Stimulated activated naive B cell treated with anti-CD40 and anti-IgM and Interleukin-4, amounts not matched to agents 10 μg/mL and 1 μg/mL and 100 μg/mL, for 72 hours (primary cell): ENCODE measurements around the gene SF3A1.

Experiments
- ATAC-seq, 2 donors: fragments of 150-1000 bp; cut with Tn5 transposase; replicated peaks; 2 replicates each; pipeline ENCODE4 v1.10.0; 2021; ENCODE audit warnings: moderate library complexity in 1 of 2
- DNase-seq: peaks from one replicate; pipeline ENCODE4 v3.0.0; 2021
- H3K27ac Mint-ChIP-seq: one replicate; pipeline ENCODE4 v1.8.0; 2022; ENCODE audit warnings: mild to moderate bottlenecking, mixed read lengths
- H3K27me3 Mint-ChIP-seq, 2 donors: one replicate each; pipeline ENCODE4 v1.8.0; 2022; ENCODE audit warnings: mixed read lengths in 2 of 2
- H3K36me3 Mint-ChIP-seq, 2 donors: one replicate each; pipeline ENCODE4 v1.8.0; 2022; ENCODE audit warnings: mixed read lengths in 2 of 2, mild to moderate bottlenecking in 1 of 2
- H3K4me1 Mint-ChIP-seq, 2 donors: one replicate each; pipeline ENCODE4 v1.8.0; 2022; ENCODE audit warnings: mixed read lengths in 2 of 2, mild to moderate bottlenecking in 1 of 2
- H3K4me3 Mint-ChIP-seq, 2 donors: one replicate each; pipeline ENCODE4 v1.8.0; 2022; ENCODE audit warnings: mild to moderate bottlenecking in 2 of 2, mixed read lengths in 2 of 2, moderate library complexity in 1 of 2
- H3K9me3 Mint-ChIP-seq, 2 donors: one replicate each; pipeline ENCODE4 v1.8.0; 2022; ENCODE audit warnings: mixed read lengths in 2 of 2, mild to moderate bottlenecking in 1 of 2

Gene SF3A1

GRCh38 chr22:30305906-30306626 lies 50.6 kb downstream of the SF3A1 start:
- Mint-ChIP-seq H3K27me3 (no peaks in the 10 kb centered on the region), H3K36me3 (peaks cover 14 to 39% of the 10 kb centered on the region in 2 donors), H3K4me1 (peaks cover 88 to 100% of the 10 kb centered on the region in 2 donors), H3K27ac (peak overlapping the region; percentile 95), H3K4me3 (peak overlapping the region; percentile 58 to 75), H3K9me3 (no peaks in the 10 kb centered on the region)
- no peak for DNase-seq
- ATAC-seq: no peak

- Mint-ChIP-seq H3K27ac (peak overlapping the region; percentile 95), H3K27me3 (no peaks in the 10 kb centered on the region), H3K9me3 (no peaks in the 10 kb centered on the region), H3K4me3 (peak overlapping the region; percentile 58 to 75), H3K4me1 (peaks cover 86 to 100% of the 10 kb centered on the region in 2 donors), H3K36me3 (peaks cover 18 to 40% of the 10 kb centered on the region in 2 donors)
- DNase-seq (peak; percentile 56), ATAC-seq (peak; percentile 60 to 68)
These were observed 51.2 kb downstream of the SF3A1 start for GRCh38 chr22:30305519-30305905.

- peaks cover 18 to 42% of the 10 kb centered on the region in 2 donors for H3K36me3 Mint-ChIP-seq
- ATAC-seq (peak; percentile 70 to 78), DNase-seq (no peak)
- peaks cover 78 to 93% of the 10 kb centered on the region in 2 donors for H3K4me1 Mint-ChIP-seq
- H3K4me3 Mint-ChIP-seq: peak overlapping the region; percentile 58 to 75
- H3K27ac Mint-ChIP-seq: peak overlapping the region; percentile 95
- H3K27me3 Mint-ChIP-seq: no peaks in the 10 kb centered on the region
- no peaks in the 10 kb centered on the region for H3K9me3 Mint-ChIP-seq
These were observed 52.0 kb downstream of the SF3A1 start for GRCh38 chr22:30304495-30305244.

GRCh38 chr22:30302810-30303138 lies 53.9 kb downstream of the SF3A1 start:
- ATAC-seq (no peak), DNase-seq (no peak)
- Mint-ChIP-seq H3K36me3 (peaks cover 23 to 51% of the 10 kb centered on the region in 2 donors), H3K27ac (peak overlapping the region; percentile 95), H3K4me3 (peak overlapping the region; percentile 46 to 63), H3K4me1 (peaks cover 72 to 91% of the 10 kb centered on the region in 2 donors), H3K9me3 (no peaks in the 10 kb centered on the region), H3K27me3 (no peaks in the 10 kb centered on the region)

GRCh38 chr22:30301995-30302809 lies 54.5 kb downstream of the SF3A1 start:
- peak overlapping the region; percentile 16 to 63 for H3K4me3 Mint-ChIP-seq
- ATAC-seq (peak; percentile 39 to 44), DNase-seq (no peak)
- H3K4me1 Mint-ChIP-seq: peaks cover 72 to 89% of the 10 kb centered on the region in 2 donors
- peak overlapping the region; percentile 95 for H3K27ac Mint-ChIP-seq
- H3K36me3 Mint-ChIP-seq: peaks cover 23 to 57% of the 10 kb centered on the region in 2 donors
- no peaks in the 10 kb centered on the region for H3K27me3 Mint-ChIP-seq
- no peaks in the 10 kb centered on the region for H3K9me3 Mint-ChIP-seq

GRCh38 chr22:30299322-30299721 lies 57.4 kb downstream of the SF3A1 start:
- H3K4me3 Mint-ChIP-seq: no peak overlapping the region
- H3K27me3 Mint-ChIP-seq: no peaks in the 10 kb centered on the region
- peaks cover 47 to 61% of the 10 kb centered on the region in 2 donors for H3K4me1 Mint-ChIP-seq
- H3K27ac Mint-ChIP-seq: peak overlapping the region; percentile 84
- peaks cover 33 to 63% of the 10 kb centered on the region in 2 donors for H3K36me3 Mint-ChIP-seq
- H3K9me3 Mint-ChIP-seq: no peaks in the 10 kb centered on the region
- no peak for ATAC-seq
- DNase-seq: no peak

GRCh38 chr22:30297991-30298701 lies 58.5 kb downstream of the SF3A1 start:
- Mint-ChIP-seq H3K27me3 (no peaks in the 10 kb centered on the region), H3K4me3 (no peak overlapping the region), H3K4me1 (peaks cover 38 to 54% of the 10 kb centered on the region in 2 donors), H3K27ac (peak overlapping the region; percentile 81), H3K36me3 (peaks cover 41 to 68% of the 10 kb centered on the region in 2 donors), H3K9me3 (no peaks in the 10 kb centered on the region)
- peak in 1 of 2 donors; percentile 30 for ATAC-seq
- no peak for DNase-seq

- H3K27ac Mint-ChIP-seq: no peak overlapping the region
- DNase-seq (no peak), ATAC-seq (no peak)
- peaks cover 42 to 67% of the 10 kb centered on the region in 2 donors for H3K36me3 Mint-ChIP-seq
- H3K4me1 Mint-ChIP-seq: peaks cover 31 to 47% of the 10 kb centered on the region in 2 donors
- no peaks in the 10 kb centered on the region for H3K27me3 Mint-ChIP-seq
- no peak overlapping the region for H3K4me3 Mint-ChIP-seq
- no peaks in the 10 kb centered on the region for H3K9me3 Mint-ChIP-seq
These were observed 59.3 kb downstream of the SF3A1 start for GRCh38 chr22:30297276-30297990.

GRCh38 chr22:30296833-30297232 lies 59.9 kb downstream of the SF3A1 start:
- no peak overlapping the region for H3K27ac Mint-ChIP-seq
- H3K4me1 Mint-ChIP-seq: peaks cover 28 to 46% of the 10 kb centered on the region in 2 donors
- H3K4me3 Mint-ChIP-seq: no peak overlapping the region
- H3K27me3 Mint-ChIP-seq: no peaks in the 10 kb centered on the region
- DNase-seq: no peak
- H3K9me3 Mint-ChIP-seq: no peaks in the 10 kb centered on the region
- H3K36me3 Mint-ChIP-seq: peaks cover 42 to 64% of the 10 kb centered on the region in 2 donors
- ATAC-seq: no peak

- no peak overlapping the region for H3K27ac Mint-ChIP-seq
- ATAC-seq: no peak
- no peaks in the 10 kb centered on the region for H3K9me3 Mint-ChIP-seq
- H3K36me3 Mint-ChIP-seq: peaks cover 43 to 64% of the 10 kb centered on the region in 2 donors
- no peak overlapping the region for H3K4me3 Mint-ChIP-seq
- no peak for DNase-seq
- peaks cover 28 to 46% of the 10 kb centered on the region in 2 donors for H3K4me1 Mint-ChIP-seq
- no peaks in the 10 kb centered on the region for H3K27me3 Mint-ChIP-seq
These were observed 60.4 kb downstream of the SF3A1 start for GRCh38 chr22:30296324-30296723.

GRCh38 chr22:30295576-30295975 lies 61.1 kb downstream of the SF3A1 start:
- Mint-ChIP-seq H3K9me3 (no peaks in the 10 kb centered on the region), H3K27ac (peak overlapping the region; percentile 67), H3K4me1 (peaks cover 24 to 46% of the 10 kb centered on the region in 2 donors), H3K36me3 (peaks cover 37 to 57% of the 10 kb centered on the region in 2 donors), H3K27me3 (no peaks in the 10 kb centered on the region), H3K4me3 (no peak overlapping the region)
- DNase-seq: no peak
- no peak for ATAC-seq

- peaks cover 37 to 55% of the 10 kb centered on the region in 2 donors for H3K36me3 Mint-ChIP-seq
- no peak for ATAC-seq
- H3K9me3 Mint-ChIP-seq: no peaks in the 10 kb centered on the region
- H3K27ac Mint-ChIP-seq: no peak overlapping the region
- no peak overlapping the region for H3K4me3 Mint-ChIP-seq
- no peak for DNase-seq
- H3K4me1 Mint-ChIP-seq: peaks cover 30 to 52% of the 10 kb centered on the region in 2 donors
- H3K27me3 Mint-ChIP-seq: no peaks in the 10 kb centered on the region
These were observed 61.9 kb downstream of the SF3A1 start for GRCh38 chr22:30294830-30295229.

GRCh38 chr22:30294066-30294465 lies 62.6 kb downstream of the SF3A1 start:
- Mint-ChIP-seq H3K36me3 (peaks cover 36 to 52% of the 10 kb centered on the region in 2 donors), H3K9me3 (no peaks in the 10 kb centered on the region), H3K27ac (no peak overlapping the region), H3K27me3 (no peaks in the 10 kb centered on the region), H3K4me1 (peaks cover 32 to 50% of the 10 kb centered on the region in 2 donors), H3K4me3 (no peak overlapping the region)
- ATAC-seq: no peak
- DNase-seq: no peak
